ENCODE data around the gene DEFB119.
"Not testable (repeated sequence)": the region's sequence is repeated elsewhere in the genome, so short reads cannot be mapped to it uniquely, and the experiment has no call there.

DEFB119 gene

DNA sequence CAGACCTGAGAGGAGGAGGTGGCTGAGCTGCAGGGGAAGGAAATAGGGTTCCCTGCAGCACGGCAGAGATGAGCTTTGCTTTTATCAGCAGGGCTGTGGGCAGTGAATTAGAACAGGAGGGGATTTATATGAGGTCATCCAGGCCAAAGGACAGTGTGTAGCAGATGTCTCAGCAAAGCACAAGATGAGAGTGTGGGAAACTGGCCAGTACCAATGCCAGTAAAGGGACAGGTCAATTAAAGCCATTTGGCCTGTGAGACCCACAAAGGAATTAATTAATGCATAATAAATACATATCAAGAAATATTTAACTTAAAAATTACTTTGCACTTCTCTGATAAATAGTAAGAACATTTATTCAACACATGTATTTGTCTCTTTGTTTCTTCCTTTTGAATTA is at the start of gene DEFB119:
DEFB119 (minus strand) TSS at position 101 of the 400 bp plus-strand sequence. CDS start 107 bp downstream, outside the sequence.
- DNase-seq, result no peak

- no peak for DNase-seq
Observed at GRCh38 chr20:31430568-31431115, 40.3 kb upstream of the DEFB119 start.

DNA sequence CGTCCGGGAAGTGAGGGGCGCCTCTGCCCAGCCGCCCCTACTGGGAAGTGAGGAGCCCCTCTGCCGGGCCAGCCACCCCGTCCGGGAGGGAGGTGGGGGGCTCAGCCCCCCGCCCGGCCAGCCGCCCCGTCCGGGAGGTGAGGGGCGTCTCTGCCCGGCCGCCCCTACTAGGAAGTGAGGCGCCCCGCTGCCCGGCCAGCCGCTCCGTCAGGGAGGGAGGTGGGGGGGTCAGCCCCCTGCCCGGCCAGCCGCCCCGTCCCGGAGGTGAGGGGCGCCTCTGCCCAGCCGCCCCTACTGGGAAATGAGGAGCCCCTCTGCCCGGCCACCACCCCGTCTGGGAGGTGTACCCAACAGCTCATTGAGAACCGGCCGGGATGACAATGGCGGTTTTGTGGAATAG is 37.2 kb upstream of the DEFB119 start:
- DNase-seq, result not testable (repeated sequence)

GRCh38 chr20:31426891-31427551 is 36.6 kb upstream of the DEFB119 start:
- not testable (repeated sequence) for DNase-seq

DNA sequence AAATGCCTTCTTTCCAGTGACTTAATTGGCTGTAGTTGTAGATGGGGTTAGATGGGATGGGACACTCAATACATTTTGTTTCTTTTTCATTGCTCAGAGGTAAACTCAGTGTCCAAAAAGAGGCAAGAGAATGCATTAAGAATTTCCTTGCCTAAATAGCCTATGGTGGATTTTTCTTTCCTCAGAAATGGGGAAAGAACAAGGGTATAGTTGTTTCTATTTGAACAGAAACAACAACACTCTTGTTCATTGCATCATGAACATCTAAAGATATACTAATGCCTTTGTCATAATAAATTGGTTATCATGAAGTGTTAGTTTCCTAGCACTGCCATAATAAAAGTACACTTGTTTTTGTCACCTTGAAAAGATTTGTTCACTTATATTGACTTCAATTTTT is 35.4 kb upstream of the DEFB119 start:
- no peak for DNase-seq

DNA sequence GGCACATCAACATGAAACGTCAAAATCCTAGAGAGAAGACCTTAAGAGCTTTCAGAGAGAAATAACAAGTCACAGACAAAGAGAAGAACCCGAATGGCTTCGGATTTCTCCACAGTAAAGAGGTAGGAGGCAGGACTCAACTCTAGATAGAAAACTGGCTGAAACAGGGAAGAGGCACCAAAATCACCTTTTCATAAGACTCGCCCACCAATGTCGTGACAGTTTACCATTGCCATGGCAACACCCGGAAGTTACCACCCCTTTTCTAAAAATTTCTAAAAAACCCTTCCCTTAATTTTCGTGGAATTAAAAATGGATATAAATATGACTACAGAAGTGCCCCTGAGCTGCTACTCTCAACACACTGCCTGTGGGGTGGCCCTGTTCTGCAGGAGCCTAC is 27.9 kb upstream of the DEFB119 start:
- no peak for DNase-seq

GRCh38 chr20:31415653-31416052 is 25.3 kb upstream of the DEFB119 start:
- no peak for DNase-seq

DNA sequence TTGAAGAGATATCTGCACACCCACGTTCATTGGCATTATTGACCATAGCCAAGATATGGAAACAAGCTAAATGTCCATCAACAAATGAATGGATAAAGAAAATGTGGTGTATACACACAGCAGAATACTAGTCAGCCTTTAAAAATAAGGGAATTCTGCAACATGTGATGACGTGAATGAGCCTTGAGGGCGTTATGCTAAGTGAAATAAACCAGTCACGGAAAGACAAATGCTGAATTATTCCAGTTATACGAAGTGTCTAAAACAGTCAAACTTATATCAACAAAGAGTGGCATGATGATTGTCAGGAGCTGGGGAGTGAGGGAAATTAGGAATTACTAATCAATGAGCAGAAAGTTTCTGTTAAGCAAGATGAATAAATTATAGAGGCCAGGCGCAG is 24.0 kb upstream of the DEFB119 start:
- DNase-seq, result no peak

DNA sequence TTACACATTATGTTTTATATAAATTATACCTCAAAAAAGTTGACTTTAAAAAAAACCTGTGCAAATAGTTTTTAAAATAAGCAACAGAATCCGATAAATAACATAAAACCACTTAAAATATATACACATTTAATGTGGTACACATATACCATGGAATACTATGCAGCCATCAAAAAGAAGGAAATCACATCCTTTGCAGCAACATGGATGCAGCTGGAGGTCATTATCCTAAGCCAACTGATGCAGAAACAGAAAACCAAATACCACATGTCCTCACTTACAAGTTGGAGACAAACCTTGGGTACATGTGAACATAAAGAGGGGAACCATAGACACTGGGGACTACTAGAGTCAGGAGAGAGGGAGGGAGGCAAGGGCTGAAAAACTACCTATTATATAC is 19.6 kb upstream of the DEFB119 start:
- DNase-seq, result no peak

GRCh38 chr20:31406115-31406514 is 15.7 kb upstream of the DEFB119 start, which contains the start of gene DEFB121:
TSS of gene DEFB121 (minus strand) at chr20:31406215. CDS start at chr20:31406152, 63 bp downstream.
- no peak for DNase-seq

GRCh38 chr20:31403886-31404285 is 13.5 kb upstream of the DEFB119 start:
- DNase-seq, result no peak

- DNase-seq, result no peak
Observed at GRCh38 chr20:31394900-31395299, 4.5 kb upstream of the DEFB119 start.

DNA sequence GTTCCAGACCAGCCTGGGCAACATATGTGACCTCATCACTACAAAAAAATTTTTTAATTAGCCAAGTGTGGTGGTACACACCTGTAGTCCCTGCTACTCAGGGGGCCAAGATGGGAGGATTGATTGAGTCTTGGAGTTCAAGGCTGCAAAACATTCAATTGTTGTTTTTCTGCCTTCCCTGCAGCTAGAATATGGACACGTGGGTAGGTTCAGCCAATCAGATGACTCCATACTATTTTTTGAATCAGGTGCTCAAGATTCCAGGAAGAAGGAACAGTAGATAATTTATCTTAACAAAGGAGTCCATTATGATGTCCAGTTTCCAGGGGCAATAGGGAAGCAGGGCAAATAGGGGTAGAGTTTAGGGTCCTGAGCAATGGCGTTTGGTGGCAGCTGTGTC is 2.4 kb upstream of the DEFB119 start:
- DNase-seq, result no peak

DNA sequence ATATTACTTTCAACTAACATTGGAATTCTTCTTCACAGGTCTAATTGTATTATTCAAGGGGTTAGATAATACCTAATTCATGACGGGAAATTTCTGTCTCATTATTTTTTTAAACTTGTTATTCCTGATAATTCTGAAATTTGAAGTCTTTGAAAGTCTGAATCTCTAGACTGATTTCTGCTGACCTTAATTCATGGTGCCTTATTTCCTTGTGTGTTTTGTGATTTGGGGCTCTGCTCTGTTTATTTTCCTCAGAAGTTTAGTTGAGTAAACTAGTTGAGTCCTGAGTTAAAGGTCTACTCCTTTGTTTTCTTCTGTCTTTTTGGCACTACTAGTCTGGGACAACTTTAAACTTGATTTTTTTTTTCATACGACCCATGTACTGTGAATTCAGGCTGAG is 16.0 kb downstream of the DEFB119 start:
- DNase-seq, result no peak

GRCh38 chr20:31368301-31368700 is 22.1 kb downstream of the DEFB119 start, which contains the start of gene DEFB118:
TSS of gene DEFB118 (plus strand) at chr20:31368601. CDS start at chr20:31368651, 50 bp downstream.
- DNase-seq, result no peak

GRCh38 chr20:31364272-31364671 is 26.1 kb downstream of the DEFB119 start:
- DNase-seq, result not testable (repeated sequence)

GRCh38 chr20:31363295-31363694 is 27.1 kb downstream of the DEFB119 start:
- no peak for DNase-seq

- no peak for DNase-seq
Observed at GRCh38 chr20:31355981-31356380, 34.4 kb downstream of the DEFB119 start.

DNA sequence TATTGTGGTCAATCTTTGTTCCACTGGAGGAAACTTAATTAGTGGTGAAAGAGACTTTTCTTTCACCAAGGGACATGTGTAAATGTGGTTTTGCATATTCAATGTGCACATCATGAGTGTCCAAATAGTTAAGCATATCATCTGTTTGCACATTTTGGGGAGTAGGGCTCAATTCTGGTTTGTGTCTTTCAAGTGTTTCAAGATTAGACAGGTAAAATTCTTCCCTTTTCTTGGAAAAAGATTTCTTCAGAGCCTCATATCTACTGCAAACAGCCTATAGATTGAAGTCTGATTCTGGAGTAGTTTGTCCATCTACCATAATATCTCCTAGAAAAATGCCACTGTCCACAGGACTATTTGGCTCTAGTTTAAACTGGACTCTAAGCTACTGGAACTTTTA is 48.9 kb downstream of the DEFB119 start:
- DNase-seq, result no peak

DNA sequence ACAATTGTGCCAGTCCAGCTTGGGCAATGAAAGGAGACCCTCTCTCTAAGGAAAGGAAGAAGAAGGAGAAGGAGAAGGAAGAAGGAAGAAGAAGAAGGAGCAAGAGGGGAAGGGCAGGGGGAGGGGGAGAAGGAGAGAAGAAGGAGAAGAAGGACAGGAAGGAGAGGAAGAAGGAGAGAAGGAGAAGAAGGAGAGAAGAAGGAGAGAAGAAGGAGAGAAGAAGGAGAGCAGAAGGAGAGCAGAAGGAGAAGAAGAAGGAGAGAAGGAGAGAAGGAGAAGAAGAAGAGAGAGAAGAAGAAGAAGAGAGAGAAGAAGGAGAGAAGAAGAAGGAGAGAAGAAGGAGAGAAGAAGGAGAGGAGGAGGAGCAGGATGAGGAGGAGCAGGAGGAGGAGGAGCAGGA is 59.5 kb downstream of the DEFB119 start:
- no peak for DNase-seq

All from AML-193 (cell line).